ENCODE results near the gene SCLT1. TPM values are rescaled to one million over a fixed set of nuclear protein-coding genes. Genes with fewer than 3 reads are reported as not detected.

SCLT1 gene
- total RNA-seq, 1 experiment from 2014 or later, result 14.3 TPM

GRCh38 chr4:128957459-128957858 is 135.9 kb downstream of the SCLT1 start (continued):
- no peak for TF ChIP-seq ARID4B (CRISPR knock-in tag; IDR thresholded peaks at IDR 0.05; ENCODE audit: borderline replicate concordance)
- TF ChIP-seq, protein P1, sequence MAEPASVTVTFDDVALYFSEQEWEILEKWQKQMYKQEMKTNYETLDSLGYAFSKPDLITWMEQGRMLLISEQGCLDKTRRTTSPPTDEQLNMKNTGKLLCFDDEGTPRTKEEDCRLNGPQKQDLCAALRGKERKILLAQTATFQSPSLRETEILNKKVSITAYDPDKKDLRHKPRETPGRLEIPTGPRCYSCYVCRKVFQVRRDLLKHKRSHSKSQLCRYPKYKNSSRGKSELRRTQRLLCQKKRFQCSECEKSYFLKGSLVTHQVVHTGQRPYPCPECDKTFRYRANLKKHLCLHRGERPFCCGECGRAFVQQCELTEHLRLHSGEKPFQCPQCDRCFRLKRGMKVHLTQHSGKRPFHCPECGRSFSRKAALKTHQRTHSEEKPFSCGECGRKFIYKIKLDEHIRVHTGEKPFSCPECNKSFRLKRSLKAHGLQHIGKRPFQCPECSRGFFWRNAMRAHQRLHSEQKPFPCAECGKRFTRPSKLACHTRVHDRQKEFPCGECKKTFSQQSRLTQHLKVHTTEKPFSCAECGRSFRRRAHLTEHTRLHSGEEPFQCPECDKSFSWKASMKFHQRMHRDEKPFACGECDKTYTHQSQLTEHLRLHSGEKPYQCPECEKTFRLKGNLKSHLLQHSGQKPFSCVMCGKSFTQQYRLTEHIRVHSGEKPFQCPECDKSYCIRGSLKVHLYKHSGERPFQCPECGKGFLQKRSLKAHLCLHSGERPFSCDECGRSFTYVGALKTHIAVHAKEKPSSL (CRISPR knock-in tag; conservative IDR thresholded peaks at IDR 0.05), result no peak
- TF ChIP-seq ZNF281 (CRISPR knock-in tag; IDR thresholded peaks at IDR 0.05), result no peak

DNA sequence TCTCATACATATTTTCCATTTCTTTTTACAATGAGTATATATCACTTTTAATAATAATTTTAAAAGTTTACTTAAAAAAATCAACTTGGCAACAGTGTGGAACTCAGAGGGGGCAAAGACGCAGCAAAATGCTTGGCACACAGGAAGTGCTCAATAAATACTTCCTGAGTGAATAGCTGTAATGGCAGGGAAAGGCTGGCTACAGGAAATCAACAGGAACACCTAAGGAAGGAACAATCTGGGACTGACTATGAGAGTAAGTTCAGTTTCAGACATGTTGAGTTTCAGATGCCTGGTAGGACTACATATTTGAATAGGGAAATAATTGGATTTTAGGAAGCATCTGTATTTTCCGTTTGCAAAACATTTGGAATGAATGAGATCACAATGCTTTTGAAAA is 137.6 kb downstream of the SCLT1 start:
- no peak for TF ChIP-seq JUN (CRISPR knock-in tag; IDR thresholded peaks at IDR 0.05)

DNA sequence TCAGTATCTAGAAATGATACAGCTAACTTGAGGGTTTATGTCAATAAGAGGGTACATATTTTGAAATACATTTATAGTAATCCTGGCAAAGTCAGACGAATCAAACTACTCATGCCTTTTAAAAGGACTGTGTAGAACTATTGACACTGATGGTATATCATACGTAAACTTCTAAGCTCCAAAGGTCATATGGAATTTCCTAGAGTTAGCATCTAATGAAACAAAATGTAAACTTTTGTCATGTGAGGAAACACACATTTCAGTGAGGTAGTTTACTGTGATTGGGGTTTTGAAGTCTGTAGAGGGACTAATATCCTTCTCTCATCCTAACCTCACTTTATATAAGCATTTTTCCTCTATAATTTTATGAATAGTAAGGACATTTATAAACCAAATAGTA is 138.4 kb downstream of the SCLT1 start:
- Mint-ChIP-seq H3K4me1 (no peaks in the 10 kb centered on the region), H3K4me3 (no peak overlapping the region), H3K27me3 (ENCODE audit: low read depth) (no peaks in the 10 kb centered on the region), H3K27ac (no peak overlapping the region), H3K9me3 (no peaks in the 10 kb centered on the region), H3K36me3 (no peaks in the 10 kb centered on the region)
- no peak for TF ChIP-seq ZNF263 (CRISPR knock-in tag; IDR thresholded peaks at IDR 0.05; ENCODE audit: low read depth)
- TF ChIP-seq ZNF138 (CRISPR knock-in tag; conservative IDR thresholded peaks at IDR 0.05), result no peak
- no peak for TF ChIP-seq NFE2L1 (CRISPR knock-in tag; IDR thresholded peaks at IDR 0.05)
- TF ChIP-seq, protein P2, sequence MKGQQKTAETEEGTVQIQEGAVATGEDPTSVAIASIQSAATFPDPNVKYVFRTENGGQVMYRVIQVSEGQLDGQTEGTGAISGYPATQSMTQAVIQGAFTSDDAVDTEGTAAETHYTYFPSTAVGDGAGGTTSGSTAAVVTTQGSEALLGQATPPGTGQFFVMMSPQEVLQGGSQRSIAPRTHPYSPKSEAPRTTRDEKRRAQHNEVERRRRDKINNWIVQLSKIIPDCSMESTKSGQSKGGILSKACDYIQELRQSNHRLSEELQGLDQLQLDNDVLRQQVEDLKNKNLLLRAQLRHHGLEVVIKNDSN (CRISPR knock-in tag; IDR thresholded peaks at IDR 0.05), result no peak
- TF ChIP-seq, protein P3, sequence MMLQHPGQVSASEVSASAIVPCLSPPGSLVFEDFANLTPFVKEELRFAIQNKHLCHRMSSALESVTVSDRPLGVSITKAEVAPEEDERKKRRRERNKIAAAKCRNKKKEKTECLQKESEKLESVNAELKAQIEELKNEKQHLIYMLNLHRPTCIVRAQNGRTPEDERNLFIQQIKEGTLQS (CRISPR knock-in tag; conservative IDR thresholded peaks at IDR 0.05), result no peak
- no peak for TF ChIP-seq MAX (CRISPR knock-in tag; IDR thresholded peaks at IDR 0.05)
- no peak for TF ChIP-seq FOXJ3 (CRISPR knock-in tag; IDR thresholded peaks at IDR 0.05; ENCODE audit: borderline replicate concordance)
- TF ChIP-seq, protein P4, sequence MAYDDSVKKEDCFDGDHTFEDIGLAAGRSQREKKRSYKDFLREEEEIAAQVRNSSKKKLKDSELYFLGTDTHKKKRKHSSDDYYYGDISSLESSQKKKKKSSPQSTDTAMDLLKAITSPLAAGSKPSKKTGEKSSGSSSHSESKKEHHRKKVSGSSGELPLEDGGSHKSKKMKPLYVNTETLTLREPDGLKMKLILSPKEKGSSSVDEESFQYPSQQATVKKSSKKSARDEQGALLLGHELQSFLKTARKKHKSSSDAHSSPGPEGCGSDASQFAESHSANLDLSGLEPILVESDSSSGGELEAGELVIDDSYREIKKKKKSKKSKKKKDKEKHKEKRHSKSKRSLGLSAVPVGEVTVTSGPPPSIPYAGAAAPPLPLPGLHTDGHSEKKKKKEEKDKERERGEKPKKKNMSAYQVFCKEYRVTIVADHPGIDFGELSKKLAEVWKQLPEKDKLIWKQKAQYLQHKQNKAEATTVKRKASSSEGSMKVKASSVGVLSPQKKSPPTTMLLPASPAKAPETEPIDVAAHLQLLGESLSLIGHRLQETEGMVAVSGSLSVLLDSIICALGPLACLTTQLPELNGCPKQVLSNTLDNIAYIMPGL (CRISPR knock-in tag; IDR thresholded peaks at IDR 0.05), result no peak
- no peak for TF ChIP-seq CREB1 (CRISPR knock-in tag; IDR thresholded peaks at IDR 0.05)
- TF ChIP-seq ZNF232 (CRISPR knock-in tag; IDR thresholded peaks at IDR 0.05), result no peak
- no peak for TF ChIP-seq ZMAT4 (CRISPR knock-in tag; IDR thresholded peaks at IDR 0.05)
- ATAC-seq (no peak), DNase-seq (ENCODE audit: low spot score) (no peak)
- CTCF ChIA-PET, result no interaction called here
- POLR2A ChIA-PET, result no interaction called here

More for the DNA sequence above, 137.6 kb downstream of the SCLT1 start:
- H3K9me3 Mint-ChIP-seq, result no peaks in the 10 kb centered on the region
- no peak overlapping the region for H3K4me3 Mint-ChIP-seq
- no peaks in the 10 kb centered on the region for H3K36me3 Mint-ChIP-seq
- no peak for DNase-seq (ENCODE audit: low spot score)
- no peak for ATAC-seq
- 0 out of 2 replicates have a peak overlapping the region, but pooled peaks have one; percentile 17 for H3K27ac Mint-ChIP-seq
- no peaks in the 10 kb centered on the region for H3K27me3 Mint-ChIP-seq (ENCODE audit: low read depth)
- H3K4me1 Mint-ChIP-seq, result no peaks in the 10 kb centered on the region
- ChIA-PET POLR2A (no interaction called here), CTCF (no interaction called here)

All from WTC11 (cell line).